ES-I3 (cell line): Measurements from ENCODE around the gene PPP3R1.
A peak's percentile ranks its signal among the peaks of the same experiment; 100 is the strongest.

Source experiments
- H3K36me3 ChIP-seq: 2 replicates; pipeline ENCODE4 v1.6.1; 2013; ENCODE audit warnings: mild to moderate bottlenecking, low read length, control low read depth, moderate library complexity; ENCODE audit not compliant: insufficient read depth
- H3K4me1 ChIP-seq: 2 replicates; pipeline ENCODE4 v1.6.1; 2013; ENCODE audit warnings: mild to moderate bottlenecking, control low read depth, low read length; ENCODE audit not compliant: insufficient read depth
- H3K9ac ChIP-seq: 2 replicates; pipeline ENCODE4 v1.6.1; 2013; ENCODE audit warnings: low read depth, mild to moderate bottlenecking, low read length, moderate library complexity
- H3K9me3 ChIP-seq: 2 replicates; pipeline ENCODE4 v1.6.1; 2013; ENCODE audit warnings: mild to moderate bottlenecking, low read length, moderate library complexity; ENCODE audit not compliant: control insufficient read depth, insufficient read depth

Gene PPP3R1

GRCh38 chr2:68252400-68253218 is at the start of gene PPP3R1:
TSS of gene PPP3R1 (minus strand) at chr2:68252532. CDS start at chr2:68252127, 405 bp downstream.
- peaks cover 21% of the 10 kb centered on the region for H3K4me1 ChIP-seq

GRCh38 chr2:68295516-68295915 is 43.2 kb upstream of the PPP3R1 start:
- no peaks in the 10 kb centered on the region for H3K4me1 ChIP-seq
- H3K9me3 ChIP-seq = no peaks in the 10 kb centered on the region
- no peaks in the 10 kb centered on the region for H3K36me3 ChIP-seq
- no peak overlapping the region for H3K9ac ChIP-seq

More at GRCh38 chr2:68252400-68253218, at the start of gene PPP3R1:
- peak within 1 kb of the TSS; percentile 96 for H3K9ac ChIP-seq
- H3K9me3 ChIP-seq = no peaks in the 10 kb centered on the region
- no peaks in the 10 kb centered on the region for H3K36me3 ChIP-seq

- H3K9me3 ChIP-seq = no peaks in the 10 kb centered on the region
- H3K9ac ChIP-seq = no peak overlapping the region
- no peaks in the 10 kb centered on the region for H3K4me1 ChIP-seq
- H3K36me3 ChIP-seq = no peaks in the 10 kb centered on the region
Measured at GRCh38 chr2:68294913-68295312, 42.6 kb upstream of the PPP3R1 start.

- H3K9me3 ChIP-seq = no peaks in the 10 kb centered on the region
- no peaks in the 10 kb centered on the region for H3K36me3 ChIP-seq
- H3K9ac ChIP-seq = no peak overlapping the region
- H3K4me1 ChIP-seq = no peaks in the 10 kb centered on the region
Measured at GRCh38 chr2:68294187-68294586, 41.9 kb upstream of the PPP3R1 start.

- H3K36me3 ChIP-seq = no peaks in the 10 kb centered on the region
- no peaks in the 10 kb centered on the region for H3K9me3 ChIP-seq
- H3K9ac ChIP-seq = no peak overlapping the region
- H3K4me1 ChIP-seq = no peaks in the 10 kb centered on the region
Measured at GRCh38 chr2:68293755-68294154, 41.4 kb upstream of the PPP3R1 start.

GRCh38 chr2:68293024-68293423 is 40.7 kb upstream of the PPP3R1 start:
- Histone ChIP-seq H3K4me1 (no peaks in the 10 kb centered on the region), H3K9ac (no peak overlapping the region), H3K9me3 (no peaks in the 10 kb centered on the region), H3K36me3 (no peaks in the 10 kb centered on the region)

- Histone ChIP-seq H3K4me1 (no peaks in the 10 kb centered on the region), H3K9ac (no peak overlapping the region), H3K36me3 (no peaks in the 10 kb centered on the region), H3K9me3 (no peaks in the 10 kb centered on the region)
Measured at GRCh38 chr2:68292108-68292710, 39.9 kb upstream of the PPP3R1 start.

GRCh38 chr2:68291314-68291713 is 39.0 kb upstream of the PPP3R1 start:
- Histone ChIP-seq H3K36me3 (no peaks in the 10 kb centered on the region), H3K9ac (no peak overlapping the region), H3K4me1 (no peaks in the 10 kb centered on the region), H3K9me3 (no peaks in the 10 kb centered on the region)

- Histone ChIP-seq H3K9ac (no peak overlapping the region), H3K36me3 (no peaks in the 10 kb centered on the region), H3K4me1 (no peaks in the 10 kb centered on the region)
Measured at GRCh38 chr2:68290901-68291300, 38.6 kb upstream of the PPP3R1 start.

GRCh38 chr2:68287580-68288441 is 35.5 kb upstream of the PPP3R1 start:
- Histone ChIP-seq H3K9me3 (no peaks in the 10 kb centered on the region), H3K4me1 (no peaks in the 10 kb centered on the region), H3K36me3 (no peaks in the 10 kb centered on the region), H3K9ac (no peak overlapping the region)

More at GRCh38 chr2:68290901-68291300, 38.6 kb upstream of the PPP3R1 start:
- H3K9me3 ChIP-seq = no peaks in the 10 kb centered on the region

- H3K9ac ChIP-seq = no peak overlapping the region
- H3K36me3 ChIP-seq = no peaks in the 10 kb centered on the region
- H3K4me1 ChIP-seq = no peaks in the 10 kb centered on the region
- no peaks in the 10 kb centered on the region for H3K9me3 ChIP-seq
Measured at GRCh38 chr2:68284896-68285295, 32.6 kb upstream of the PPP3R1 start.

- no peaks in the 10 kb centered on the region for H3K4me1 ChIP-seq
Measured at GRCh38 chr2:68283419-68283812, 31.1 kb upstream of the PPP3R1 start.

GRCh38 chr2:68282811-68283418 is 30.6 kb upstream of the PPP3R1 start:
- Histone ChIP-seq H3K9ac (no peak overlapping the region), H3K4me1 (no peaks in the 10 kb centered on the region), H3K36me3 (no peaks in the 10 kb centered on the region), H3K9me3 (no peaks in the 10 kb centered on the region)

More at GRCh38 chr2:68283419-68283812, 31.1 kb upstream of the PPP3R1 start:
- H3K9ac ChIP-seq = no peak overlapping the region
- H3K9me3 ChIP-seq = no peaks in the 10 kb centered on the region
- no peaks in the 10 kb centered on the region for H3K36me3 ChIP-seq

GRCh38 chr2:68280796-68281195 is 28.5 kb upstream of the PPP3R1 start:
- H3K9me3 ChIP-seq = no peaks in the 10 kb centered on the region
- no peak overlapping the region for H3K9ac ChIP-seq
- H3K4me1 ChIP-seq = no peaks in the 10 kb centered on the region
- no peaks in the 10 kb centered on the region for H3K36me3 ChIP-seq
